Right lobe of liver (tissue), 6 donors: ENCODE results near the gene SLC6A11. TPM values are rescaled to one million over a fixed set of nuclear protein-coding genes. Genes with fewer than 3 reads are reported as not detected.

Experiments used
- ATAC-seq, 4 donors: fragments of 200-7000 bp; cut with Tn5 transposase; one replicate each; pipeline ENCODE4 v1.9.1; 2020; ENCODE audit warnings: mild to moderate bottlenecking in 4 of 4, moderate library complexity in 4 of 4
- DNase-seq, 3 donors: peaks; one replicate each; pipeline ENCODE4 v3.0.0-alpha.2; 2020
- H3K27ac ChIP-seq, 3 donors: fragments of 200-600 bp; one replicate each; pipeline ENCODE4 v1.8.0; 2022
- H3K27me3 ChIP-seq, 2 donors: fragments of 200-600 bp; one replicate each; pipeline ENCODE4 v1.8.0; 2022
- H3K36me3 ChIP-seq, 4 donors: fragments of 200-600 bp; sonication (generic) in 1 of 4; one replicate each; pipeline versions ENCODE4 v1.5.1 to v1.8.0; 2017 to 2022; ENCODE audit warnings: control low read depth in 1 of 4
- H3K4me1 ChIP-seq, 4 donors: fragments of 200-600 bp; sonication (generic) in 1 of 4; one replicate each; pipeline versions ENCODE4 v1.5.1 to v1.8.0; 2017 to 2022; ENCODE audit warnings: control low read depth in 1 of 4
- H3K4me3 ChIP-seq, 3 donors: fragments of 200-600 bp; one replicate each; pipeline ENCODE4 v1.8.0; 2022
- H3K9me3 ChIP-seq, 4 donors: fragments of 200-600 bp; sonication (generic) in 1 of 4; one replicate each; pipeline versions ENCODE4 v1.5.1 to v1.8.0; 2017 to 2022; ENCODE audit warnings: control low read depth in 1 of 4
- CTCF ChIP-seq, 4 donors: fragments of 200-600 bp in 3 of 4; fragments of 450-650 bp in 1 of 4; IDR thresholded peaks; one replicate each; pipeline versions ENCODE4 v1.5.1 to v1.8.0; 2016 to 2022; ENCODE audit warnings: antibody characterized with exemption in 4 of 4, mild to moderate bottlenecking in 2 of 4
- POLR2A ChIP-seq: fragments of 450-650 bp; IDR thresholded peaks from one replicate; pipeline ENCODE4 v1.6.1; 2017; ENCODE audit warnings: antibody characterized with exemption, mild to moderate bottlenecking
- WGBS: methylation state at CpG from one replicate; pipeline ENCODE4 v1.1.6; 2018; ENCODE audit warnings: low coverage, low lambda C conversion rate; ENCODE audit not compliant: insufficient coverage; ENCODE audit errors: missing lambda C conversion rate; 5-methylcytosine and 5-hydroxymethylcytosine counted together
- intact Hi-C, 2 donors: fragments of 100-400 bp; cut with DNase I; formaldehyde crosslinking; loops; one replicate each; pipeline versions ENCODE4 v1.11.2 to v1.14.1; 2022
- total RNA-seq, 6 experiments: library from RNA; depleted of rRNA in 2 of 6; stranded (reverse); fragments of >200 nt in 2 of 6; fragmentation: NEBNext Ultra II Directional in 3 of 6; extraction: Animal tissue kit (Norgen Biotek cat#: 25700) in 3 of 6; gene quantifications; one replicate each; pipeline versions ENCODE4 v1.1.0 to v1.2.4, GENCODE V29; 2016 to 2023
- donor health status: DM: no; HTN: yes; CAD: no.
- donor health status: DM: no; HTN: no; CAD: no.
- donor health status: DM: no; HTN: no; CAD: no.
- donor health status: DM: no; HTN: yes; CAD: no.
- donor health status: DM: no; HTN: yes; CAD: no.

The SLC6A11 gene
- total RNA-seq, 6 experiments from 2014 or later: 0.06 to 0.42 (median 0.12) TPM; not detected in 1

GRCh38 chr3:10933021-10933420 is 117.0 kb downstream of the SLC6A11 start:
- Histone ChIP-seq H3K36me3 (no peaks in the 10 kb centered on the region), H3K27me3 (no peaks in the 10 kb centered on the region), H3K9me3 (no peaks in the 10 kb centered on the region), H3K27ac (no peak overlapping the region), H3K4me1 (no peaks in the 10 kb centered on the region), H3K4me3 (no peak overlapping the region)
- DNase-seq (peak in 2 of 3 donors; percentile 9 to 34), ATAC-seq (no peak)
- intact Hi-C loops: no loop called here
- TF ChIP-seq CTCF (IDR thresholded peaks at IDR 0.05) (no peak), POLR2A (no peak)
- WGBS: 93% methylated on average over 4 of the region's 8 CpGs

- WGBS: 86% methylated on average over 1 of the region's 1 CpG
- H3K27me3 ChIP-seq: no peaks in the 10 kb centered on the region
- no peak overlapping the region for H3K4me3 ChIP-seq
- no peak for TF ChIP-seq CTCF (IDR thresholded peaks at IDR 0.05)
- TF ChIP-seq POLR2A: no peak
- intact Hi-C loops: no loop called here
- no peak overlapping the region for H3K27ac ChIP-seq
- ATAC-seq: no peak
- H3K36me3 ChIP-seq: no peaks in the 10 kb centered on the region
- DNase-seq: peak in 2 of 3 donors; percentile 2 to 16
- no peaks in the 10 kb centered on the region for H3K9me3 ChIP-seq
- H3K4me1 ChIP-seq: no peaks in the 10 kb centered on the region
These were observed 117.4 kb downstream of the SLC6A11 start for GRCh38 chr3:10933470-10933804.

GRCh38 chr3:10933805-10934481 is 117.9 kb downstream of the SLC6A11 start:
- peak in 2 of 3 donors; percentile 14 to 40 for DNase-seq
- ATAC-seq: no peak

GRCh38 chr3:10935028-10935427 is 119.0 kb downstream of the SLC6A11 start:
- Histone ChIP-seq H3K36me3 (no peaks in the 10 kb centered on the region), H3K9me3 (no peaks in the 10 kb centered on the region), H3K27me3 (no peaks in the 10 kb centered on the region), H3K4me3 (no peak overlapping the region), H3K27ac (no peak overlapping the region), H3K4me1 (no peaks in the 10 kb centered on the region)
- ATAC-seq: no peak
- DNase-seq: peak in 1 of 3 donors; percentile 32
- TF ChIP-seq POLR2A: no peak
- TF ChIP-seq CTCF (IDR thresholded peaks at IDR 0.05): no peak
- 60% methylated on average over 1 of the region's 12 CpGs for WGBS
- intact Hi-C loops: no loop called here

More at GRCh38 chr3:10933805-10934481, 117.9 kb downstream of the SLC6A11 start:
- no peak overlapping the region for H3K27ac ChIP-seq
- no peaks in the 10 kb centered on the region for H3K9me3 ChIP-seq
- H3K4me1 ChIP-seq: no peaks in the 10 kb centered on the region
- H3K36me3 ChIP-seq: no peaks in the 10 kb centered on the region
- no peaks in the 10 kb centered on the region for H3K27me3 ChIP-seq
- TF ChIP-seq POLR2A (no peak), CTCF (IDR thresholded peaks at IDR 0.05) (no peak)
- intact Hi-C loops: no loop called here
- 54% methylated on average over 10 of the region's 19 CpGs for WGBS
- H3K4me3 ChIP-seq: no peak overlapping the region
